ENCODE data around the gene KLHL26. TPM values are rescaled to one million over a fixed set of nuclear protein-coding genes. Genes with fewer than 3 reads are reported as not detected.

Gene KLHL26
- total and polyA plus RNA-seq, 8 donors: 1.2 to 45.1 (median 4.1) TPM

GRCh38 chr19:18672606-18673337, 35.9 kb downstream of the KLHL26 start:
- peak; percentile 38 to 73 for DNase-seq

DNA sequence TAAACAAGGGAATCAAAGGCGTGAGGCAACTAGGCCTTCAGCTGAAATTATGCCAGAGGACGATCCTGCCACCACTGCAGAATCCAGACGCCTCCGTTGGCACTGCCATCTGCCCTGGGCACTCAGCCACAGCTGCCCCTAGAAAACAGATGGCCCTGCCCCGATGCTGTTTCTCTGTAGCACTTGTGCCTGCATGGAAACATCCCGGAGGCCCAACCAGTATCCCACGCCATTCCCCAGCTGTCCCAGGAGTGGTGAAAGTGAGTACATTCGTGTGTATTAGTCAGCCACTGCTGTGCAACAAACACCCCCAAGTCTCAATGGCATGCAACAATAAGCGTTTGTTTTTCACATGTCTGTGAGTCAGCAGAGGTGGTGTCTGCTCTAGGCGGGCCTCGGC, 37.8 kb downstream of the KLHL26 start:
- peak overlapping the region in 1 of 5 donors; percentile 52 for H3K27ac ChIP-seq
- peak in 1 of 2 donors; percentile 65 for DNase-seq
- H3K4me1 ChIP-seq: peaks cover 18 to 71% (median 31%) of the 10 kb centered on the region in 4 donors
- H3K4me3 ChIP-seq: no peak overlapping the region
- H3K9me3 ChIP-seq: no peaks in the 10 kb centered on the region
- peaks cover 0 to 17% (median 15%) of the 10 kb centered on the region in 4 donors for H3K36me3 ChIP-seq
- TF ChIP-seq EP300 (IDR thresholded peaks at IDR 0.05): no peak
- no peak for TF ChIP-seq CTCF (IDR thresholded peaks at IDR 0.05)
- TF ChIP-seq POLR2AphosphoS5 (IDR thresholded peaks at IDR 0.05): peak in 1 of 3 donors; percentile 1
- H3K27me3 ChIP-seq: no peaks in the 10 kb centered on the region
- intact Hi-C loops (cut with DNase I; ENCODE audit: low total_unique reads): no loop called here
- WGBS, 5 donors: 60 to 72% (median 70%) methylated on average over 7 to 11 of the region's 11 CpGs

More at GRCh38 chr19:18672606-18673337, 35.9 kb downstream of the KLHL26 start:
- Histone ChIP-seq H3K9me3 (no peaks in the 10 kb centered on the region), H3K4me3 (no peak overlapping the region), H3K27me3 (no peaks in the 10 kb centered on the region), H3K4me1 (peaks cover 13 to 60% (median 24%) of the 10 kb centered on the region in 4 donors), H3K36me3 (peaks cover 16 to 35% (median 34%) of the 10 kb centered on the region in 4 donors), H3K27ac (peak overlapping the region in 3 of 5 donors; percentile 10 to 55 (median 22))
- 29 to 62% (median 45%) methylated on average over 13 of the region's 13 CpGs for WGBS, 5 donors
- intact Hi-C loops (cut with DNase I; ENCODE audit: low total_unique reads): no loop called here
- TF ChIP-seq EP300 (IDR thresholded peaks at IDR 0.05) (no peak), CTCF (IDR thresholded peaks at IDR 0.05) (no peak), POLR2AphosphoS5 (IDR thresholded peaks at IDR 0.05) (no peak), POLR2A (IDR thresholded peaks at IDR 0.05) (no peak)

- Histone ChIP-seq H3K4me3 (no peak overlapping the region), H3K27ac (peak overlapping the region in 1 of 5 donors; percentile 52), H3K4me1 (peaks cover 18 to 60% (median 31%) of the 10 kb centered on the region in 4 donors), H3K9me3 (no peaks in the 10 kb centered on the region), H3K27me3 (no peaks in the 10 kb centered on the region), H3K36me3 (peaks cover 0 to 6% (median 5%) of the 10 kb centered on the region in 4 donors)
- WGBS, 5 donors: 46 to 57% (median 56%) methylated on average over 5 of the region's 5 CpGs
- intact Hi-C loops (cut with DNase I; ENCODE audit: low total_unique reads): no loop called here
- TF ChIP-seq CTCF (IDR thresholded peaks at IDR 0.05): no peak
- no peak for DNase-seq
These were observed 39.0 kb downstream of the KLHL26 start for GRCh38 chr19:18675779-18676178.

DNA sequence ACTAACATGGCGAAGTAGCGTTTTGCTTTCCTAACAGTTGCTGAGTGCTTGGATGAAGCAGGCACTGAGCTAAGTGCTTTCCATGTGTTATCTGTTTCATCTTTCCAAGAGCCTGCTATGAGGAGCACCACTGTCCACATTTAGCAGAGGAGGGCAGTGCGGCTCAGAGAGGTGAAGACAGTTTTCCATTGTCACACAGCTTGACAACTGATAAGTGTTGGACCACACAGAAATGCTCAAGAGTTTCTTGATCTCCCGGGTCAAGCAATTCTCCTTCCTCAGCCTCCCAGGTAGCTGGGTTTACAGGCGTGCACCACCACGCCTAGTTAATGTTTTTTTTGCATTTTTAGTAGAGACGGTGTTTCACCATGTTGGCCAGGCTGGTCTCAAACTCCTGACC, 39.9 kb downstream of the KLHL26 start:
- Histone ChIP-seq H3K27ac (no peak overlapping the region), H3K4me1 (peaks cover 17 to 51% (median 27%) of the 10 kb centered on the region in 4 donors)

More for the DNA sequence above, 39.9 kb downstream of the KLHL26 start:
- Histone ChIP-seq H3K27me3 (no peaks in the 10 kb centered on the region), H3K9me3 (no peaks in the 10 kb centered on the region), H3K4me3 (no peak overlapping the region), H3K36me3 (no peaks in the 10 kb centered on the region)
- DNase-seq: no peak
- intact Hi-C loops (cut with DNase I; ENCODE audit: low total_unique reads): no loop called here
- 80 to 88% (median 83%) methylated on average over 7 of the region's 7 CpGs for WGBS, 5 donors
- TF ChIP-seq EP300 (IDR thresholded peaks at IDR 0.05) (no peak), POLR2A (IDR thresholded peaks at IDR 0.05) (no peak), CTCF (IDR thresholded peaks at IDR 0.05) (no peak), POLR2AphosphoS5 (IDR thresholded peaks at IDR 0.05) (no peak)
